KMS-11 (cell line): ENCODE data around the gene KYAT1.
A peak's percentile ranks its signal among the peaks of the same experiment; 100 is the strongest.
"Not testable (repeated sequence)": the region's sequence is repeated elsewhere in the genome, so short reads cannot be mapped to it uniquely, and the experiment has no call there.

Experiments used
- H2AFZ ChIP-seq: fragments of 200-600 bp; sonication (generic); 2 replicates; pipeline ENCODE4 v1.6.1; 2016; ENCODE audit warnings: antibody characterized with exemption, mixed run types, low read depth
- H3K27ac ChIP-seq: fragments of 200-600 bp; sonication (generic); 2 replicates; pipeline ENCODE4 v1.6.1; 2016; ENCODE audit warnings: mild to moderate bottlenecking, mixed run types
- H3K27me3 ChIP-seq: fragments of 200-600 bp; sonication (generic); 2 replicates; pipeline ENCODE4 v1.6.1; 2017; ENCODE audit warnings: mild to moderate bottlenecking, low read depth, mixed run types, moderate library complexity; ENCODE audit not compliant: insufficient read depth
- H3K36me3 ChIP-seq: fragments of 200-600 bp; sonication (generic); 2 replicates; pipeline ENCODE4 v1.6.1; 2017; ENCODE audit warnings: mild to moderate bottlenecking, mixed run types; ENCODE audit not compliant: insufficient read depth
- H3K4me1 ChIP-seq: fragments of 200-600 bp; sonication (generic); 2 replicates; pipeline ENCODE4 v1.6.1; 2016; ENCODE audit warnings: mild to moderate bottlenecking, low read depth, mixed run types; ENCODE audit not compliant: poor library complexity, severe bottlenecking
- H3K4me2 ChIP-seq: fragments of 200-600 bp; sonication (generic); 2 replicates; pipeline ENCODE4 v1.7.0; 2016; ENCODE audit warnings: mild to moderate bottlenecking, mixed run types
- H3K4me3 ChIP-seq: fragments of 200-600 bp; sonication (generic); IDR thresholded peaks from 2 replicates; pipeline ENCODE4 v1.6.1; 2017; ENCODE audit warnings: low read depth, low read length, mixed read lengths; ENCODE audit not compliant: insufficient read depth
- H3K79me2 ChIP-seq: fragments of 200-600 bp; sonication (generic); 2 replicates; pipeline ENCODE4 v1.6.1; 2016; ENCODE audit warnings: low read depth, mixed run types; ENCODE audit not compliant: insufficient read depth
- H3K9ac ChIP-seq: fragments of 200-600 bp; sonication (generic); 2 replicates; pipeline ENCODE4 v1.6.1; 2016; ENCODE audit warnings: mild to moderate bottlenecking, mixed run types
- H4K20me1 ChIP-seq: fragments of 200-600 bp; sonication (generic); 2 replicates; pipeline ENCODE4 v1.6.1; 2016; ENCODE audit warnings: mild to moderate bottlenecking, mixed run types; ENCODE audit not compliant: insufficient read depth
- TF ChIP-seq, protein P1 (sequence below): fragments of 200-600 bp; sonication (generic); conservative IDR thresholded peaks from 2 replicates; pipeline ENCODE4 v1.6.1; 2017; ENCODE audit warnings: low read depth, mild to moderate bottlenecking, antibody characterized with exemption, low read length, moderate library complexity, mixed read lengths

Gene KYAT1

DNA sequence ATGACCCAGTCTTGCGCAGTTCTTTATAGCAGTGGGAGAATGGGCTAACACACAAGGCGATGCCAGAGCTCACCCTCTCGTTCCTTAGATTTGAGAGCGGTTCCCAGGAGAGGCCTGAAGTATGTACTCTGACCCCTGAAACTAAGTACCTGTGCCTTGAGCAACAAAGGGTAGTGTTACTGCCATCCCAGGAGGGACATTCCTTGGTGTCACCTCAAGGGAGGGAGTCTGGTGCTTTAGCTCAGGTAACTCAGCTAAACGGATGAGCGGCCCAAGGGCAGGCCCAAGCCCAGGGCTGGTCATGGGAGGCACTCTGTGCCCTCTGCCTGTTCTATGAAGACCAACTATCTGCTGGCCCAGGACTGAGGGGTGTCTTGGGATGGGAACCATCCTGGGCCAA, 20.2 kb downstream of the KYAT1 start:
- H3K79me2 ChIP-seq, result no peaks in the 10 kb centered on the region
- H4K20me1 ChIP-seq, result no peaks in the 10 kb centered on the region
- H3K36me3 ChIP-seq, result no peaks in the 10 kb centered on the region
- no peak overlapping the region for H3K4me3 ChIP-seq
- H3K27me3 ChIP-seq, result no peaks in the 10 kb centered on the region
- no peak overlapping the region for H2AFZ ChIP-seq
- TF ChIP-seq, protein P1, sequence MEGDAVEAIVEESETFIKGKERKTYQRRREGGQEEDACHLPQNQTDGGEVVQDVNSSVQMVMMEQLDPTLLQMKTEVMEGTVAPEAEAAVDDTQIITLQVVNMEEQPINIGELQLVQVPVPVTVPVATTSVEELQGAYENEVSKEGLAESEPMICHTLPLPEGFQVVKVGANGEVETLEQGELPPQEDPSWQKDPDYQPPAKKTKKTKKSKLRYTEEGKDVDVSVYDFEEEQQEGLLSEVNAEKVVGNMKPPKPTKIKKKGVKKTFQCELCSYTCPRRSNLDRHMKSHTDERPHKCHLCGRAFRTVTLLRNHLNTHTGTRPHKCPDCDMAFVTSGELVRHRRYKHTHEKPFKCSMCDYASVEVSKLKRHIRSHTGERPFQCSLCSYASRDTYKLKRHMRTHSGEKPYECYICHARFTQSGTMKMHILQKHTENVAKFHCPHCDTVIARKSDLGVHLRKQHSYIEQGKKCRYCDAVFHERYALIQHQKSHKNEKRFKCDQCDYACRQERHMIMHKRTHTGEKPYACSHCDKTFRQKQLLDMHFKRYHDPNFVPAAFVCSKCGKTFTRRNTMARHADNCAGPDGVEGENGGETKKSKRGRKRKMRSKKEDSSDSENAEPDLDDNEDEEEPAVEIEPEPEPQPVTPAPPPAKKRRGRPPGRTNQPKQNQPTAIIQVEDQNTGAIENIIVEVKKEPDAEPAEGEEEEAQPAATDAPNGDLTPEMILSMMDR, result no peak
- no peak overlapping the region for H3K9ac ChIP-seq
- peaks cover 3% of the 10 kb centered on the region for H3K4me1 ChIP-seq
- no peak overlapping the region for H3K4me2 ChIP-seq
- H3K27ac ChIP-seq, result no peak overlapping the region

DNA sequence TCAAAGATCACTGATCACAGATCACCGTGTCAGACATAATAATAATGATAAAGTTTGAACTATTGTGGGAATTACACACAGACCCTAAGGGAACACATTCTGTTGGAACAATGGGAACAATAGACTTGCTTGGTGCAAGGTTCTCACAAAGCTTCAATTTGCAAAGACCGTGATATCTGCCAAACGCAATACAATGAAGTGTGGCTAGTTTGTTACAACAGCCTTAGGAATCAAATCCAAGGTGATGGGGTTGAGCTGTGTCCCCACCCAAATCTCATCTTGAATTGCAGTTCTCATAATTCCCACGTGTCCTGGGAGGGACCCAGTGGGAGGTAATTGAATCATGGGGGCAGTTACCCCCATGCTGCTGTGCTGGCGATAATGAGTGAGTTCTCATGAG, 20.8 kb downstream of the KYAT1 start:
- Histone ChIP-seq H3K4me3 (no peak overlapping the region), H4K20me1 (no peaks in the 10 kb centered on the region), H3K79me2 (no peaks in the 10 kb centered on the region), H3K4me2 (no peak overlapping the region), H3K36me3 (no peaks in the 10 kb centered on the region), H3K4me1 (peaks cover 3% of the 10 kb centered on the region), H3K27me3 (no peaks in the 10 kb centered on the region), H3K9ac (no peak overlapping the region), H2AFZ (no peak overlapping the region), H3K27ac (no peak overlapping the region)
- TF ChIP-seq, protein P1, result no peak

DNA sequence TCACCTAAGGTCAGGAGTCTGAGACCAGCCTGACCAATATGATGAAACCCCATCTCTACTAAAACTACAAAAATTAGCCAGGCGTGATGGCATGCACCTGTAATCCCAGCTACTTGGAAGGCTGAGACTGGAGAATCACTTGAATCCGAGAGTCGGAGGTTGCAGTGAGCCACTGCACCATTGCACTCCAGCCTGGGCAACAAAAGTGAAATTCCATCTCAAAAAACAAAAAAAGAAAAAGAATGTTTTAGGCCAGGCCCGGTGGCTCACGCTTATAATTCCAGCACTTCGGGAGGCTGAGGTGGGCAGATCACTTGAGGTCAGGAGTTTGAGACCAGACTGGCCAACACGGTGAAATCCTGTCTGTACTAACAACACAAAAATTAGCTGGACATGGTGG, 23.3 kb downstream of the KYAT1 start:
- H3K4me2 ChIP-seq, H3K4me3 ChIP-seq, H3K79me2 ChIP-seq, H2AFZ ChIP-seq, H4K20me1 ChIP-seq, H3K36me3 ChIP-seq, H3K4me1 ChIP-seq, H3K27me3 ChIP-seq, H3K27ac ChIP-seq, H3K9ac ChIP-seq: not testable (repeated sequence)

DNA sequence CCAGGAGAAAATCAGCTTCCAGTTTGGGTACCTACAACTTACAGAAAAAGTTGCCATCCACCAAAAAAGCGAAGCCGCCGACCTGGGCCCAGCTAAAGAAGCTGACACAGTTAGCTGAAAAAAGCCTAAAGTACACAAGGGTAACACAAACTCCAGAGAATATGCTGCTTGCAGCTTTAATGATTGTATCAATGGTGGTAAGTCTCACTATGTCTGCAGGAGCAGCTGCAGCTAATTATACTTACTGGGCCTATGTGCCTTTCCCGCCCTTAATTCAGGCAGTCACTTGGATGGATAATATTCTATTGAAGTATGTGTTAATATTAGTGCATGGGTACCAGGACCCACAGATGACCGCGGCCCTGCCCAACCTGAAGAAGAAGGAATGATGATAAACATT, 27.3 kb downstream of the KYAT1 start:
- not testable (repeated sequence) for H3K27ac ChIP-seq, H3K36me3 ChIP-seq, H3K4me1 ChIP-seq, H3K4me3 ChIP-seq, H3K79me2 ChIP-seq, H3K9ac ChIP-seq, H2AFZ ChIP-seq, H4K20me1 ChIP-seq, H3K27me3 ChIP-seq, H3K4me2 ChIP-seq

DNA sequence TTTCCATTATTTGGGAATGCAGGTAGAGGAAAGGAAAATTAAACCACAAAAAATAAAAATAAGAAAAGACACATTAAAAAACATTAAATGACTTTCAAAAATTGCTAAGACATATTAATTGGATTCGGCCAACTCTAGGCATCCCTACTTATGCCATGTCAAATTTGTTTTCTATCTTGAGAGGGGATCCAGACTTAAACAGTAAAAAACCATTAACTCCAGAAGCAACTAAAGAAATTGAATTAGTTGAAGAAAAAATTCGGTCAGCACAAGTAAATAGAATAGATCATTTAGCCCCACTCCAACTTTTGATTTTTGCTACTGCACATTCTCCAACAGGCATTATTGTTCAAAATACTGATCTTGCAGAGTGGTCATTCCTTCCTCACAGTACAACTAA, 29.1 kb downstream of the KYAT1 start:
- H3K79me2 ChIP-seq, H3K36me3 ChIP-seq, H2AFZ ChIP-seq, H4K20me1 ChIP-seq, H3K4me3 ChIP-seq, H3K4me2 ChIP-seq, H3K9ac ChIP-seq, H3K4me1 ChIP-seq, H3K27me3 ChIP-seq, H3K27ac ChIP-seq: not testable (repeated sequence)

DNA sequence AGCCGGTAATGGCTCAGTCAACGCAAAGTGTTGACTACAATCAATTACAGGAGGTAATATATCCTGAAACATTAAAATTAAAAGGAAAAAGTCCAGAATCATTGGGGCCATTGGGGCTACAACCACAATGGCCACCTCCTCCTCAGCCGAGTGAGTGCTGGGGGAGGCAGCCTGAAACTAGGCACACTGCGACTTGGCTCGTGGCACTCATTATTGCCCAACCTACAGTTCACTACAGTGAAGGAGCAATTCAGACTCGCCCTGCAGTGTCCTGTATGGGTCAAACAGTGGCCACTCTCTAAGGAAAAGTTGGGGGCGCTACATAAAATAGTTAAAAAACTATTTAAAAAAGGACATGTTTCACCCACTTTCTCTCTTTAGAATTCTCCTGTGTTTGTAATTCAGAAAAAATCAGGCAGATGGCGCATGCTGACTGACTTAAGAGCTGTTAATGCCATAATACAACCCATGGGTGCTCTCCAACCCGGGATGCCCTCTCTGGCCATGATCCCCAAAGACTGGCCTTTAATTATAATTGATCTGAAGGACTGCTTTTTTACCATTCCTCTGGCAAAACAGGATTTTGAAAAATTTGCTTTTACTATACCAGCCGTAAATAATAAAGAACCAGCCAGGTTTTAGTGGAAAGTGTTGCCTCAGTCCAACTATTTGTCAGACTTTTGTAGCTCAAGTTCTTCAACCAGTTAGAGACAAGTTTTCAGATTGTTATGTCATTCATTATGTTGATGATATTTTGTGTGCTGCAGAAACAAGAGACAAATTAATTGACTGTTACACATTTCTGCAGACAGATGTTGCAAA, 29.8 kb downstream of the KYAT1 start:
- not testable (repeated sequence) for H2AFZ ChIP-seq, H3K79me2 ChIP-seq, H3K27me3 ChIP-seq, H3K4me3 ChIP-seq, H3K9ac ChIP-seq, H3K4me1 ChIP-seq, H3K36me3 ChIP-seq, H4K20me1 ChIP-seq, H3K27ac ChIP-seq, H3K4me2 ChIP-seq
- TF ChIP-seq, protein P1, result peak; percentile 54

DNA sequence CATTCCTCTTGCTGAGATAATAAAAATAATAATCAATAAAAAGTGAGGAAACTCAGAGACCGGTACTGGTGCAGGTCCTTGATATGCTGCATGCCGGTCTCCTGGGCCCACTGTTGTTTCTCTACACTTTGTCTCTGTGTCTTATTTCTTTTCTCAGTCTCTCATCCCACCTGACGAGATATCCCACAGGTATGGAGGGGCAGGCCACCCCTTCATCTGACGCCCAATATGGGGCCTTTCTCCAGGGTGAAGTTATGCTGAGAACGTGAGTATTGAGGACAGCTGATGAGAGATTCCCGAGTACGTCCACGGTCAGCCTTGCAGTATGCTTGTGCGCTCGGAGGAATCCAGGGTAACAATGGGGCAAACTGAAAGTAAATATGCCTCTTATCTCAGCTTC, 30.7 kb downstream of the KYAT1 start:
- not testable (repeated sequence) for H3K27me3 ChIP-seq, H3K9ac ChIP-seq, H4K20me1 ChIP-seq, H3K4me2 ChIP-seq, H3K79me2 ChIP-seq, H3K36me3 ChIP-seq, H3K4me3 ChIP-seq, H2AFZ ChIP-seq, H3K27ac ChIP-seq, H3K4me1 ChIP-seq
